Activated CD8-positive, alpha-beta T cell treated with anti-CD3 and anti-CD28 coated beads for 36 hours (primary cell): Measurements from ENCODE around the gene TMEM63B. TPM values are rescaled to one million over a fixed set of nuclear protein-coding genes. Genes with fewer than 3 reads are reported as not detected.

Experiments used
- ATAC-seq: fragments of 200-7000 bp; cut with Tn5 transposase; one replicate; pipeline ENCODE4 v1.10.0; 2021; ENCODE audit warnings: mild to moderate bottlenecking, moderate library complexity
- CTCF ChIA-PET: fragments of 350-600 bp; sonication (Branson Sonifier 250); formaldehyde crosslinking; loops from one replicate; lab custom pipeline; 2021; ENCODE audit warnings: antibody characterized with exemption; lab: Charles Lee
- POLR2A ChIA-PET: fragments of 350-600 bp; sonication (Branson Sonifier 250); formaldehyde crosslinking; loops from one replicate; lab custom pipeline; 2021; ENCODE audit warnings: antibody characterized with exemption; lab: Charles Lee
- DNase-seq: peaks from one replicate; pipeline ENCODE4 v3.0.0-alpha.2; 2020
- H3K27ac Mint-ChIP-seq: one replicate; pipeline ENCODE4 v1.8.0; 2021; ENCODE audit warnings: mild to moderate bottlenecking, mixed read lengths
- H3K27me3 Mint-ChIP-seq: one replicate; pipeline ENCODE4 v1.8.0; 2021; ENCODE audit warnings: mixed read lengths
- H3K36me3 Mint-ChIP-seq: one replicate; pipeline ENCODE4 v1.8.0; 2021; ENCODE audit warnings: low read depth, mixed read lengths
- H3K4me1 Mint-ChIP-seq: one replicate; pipeline ENCODE4 v1.8.0; 2021; ENCODE audit warnings: low read depth, mixed read lengths
- H3K4me3 Mint-ChIP-seq: one replicate; pipeline ENCODE4 v1.8.0; 2021; ENCODE audit warnings: mild to moderate bottlenecking, moderate library complexity, mixed read lengths
- H3K9me3 Mint-ChIP-seq: one replicate; pipeline ENCODE4 v1.8.0; 2021; ENCODE audit warnings: mixed read lengths
- CTCF ChIP-seq: fragments of 200-600 bp; IDR thresholded peaks from one replicate; pipeline ENCODE4 v1.8.0; 2022; ENCODE audit warnings: antibody characterized with exemption, mild to moderate bottlenecking
- intact Hi-C: fragments of 100-400 bp; cut with micrococcal nuclease; formaldehyde crosslinking; loops from one replicate; pipeline ENCODE4 v1.10.0; 2022
- total RNA-seq, 2 experiments: library from RNA; stranded (reverse); gene quantifications; one replicate each; pipeline ENCODE4 v1.2.3, GENCODE V29; 2021

TMEM63B gene
- total RNA-seq, 2 experiments from 2014 or later = 9.1 to 12.9 TPM

- DNase-seq = no peak
- no peak overlapping the region for H3K4me3 Mint-ChIP-seq
- H3K27ac Mint-ChIP-seq = no peak overlapping the region
- TF ChIP-seq CTCF = no peak
- ChIA-PET CTCF (interaction anchor here (0.6 to 1.6 kb wide), 4 partner anchors 31 to 382 kb away, joined by 3 to 4 read pairs (median 3); no protein-coding TSS in a partner anchor), POLR2A (interaction anchor here (0.7 to 1.0 kb wide), 2 partner anchors 63 to 132 kb away, joined by 3 read pairs; no protein-coding TSS in a partner anchor)
- intact Hi-C loops = loop anchor here (10.0 kb wide), 1 partner anchor 129 kb away; no protein-coding TSS in a partner anchor
- H3K9me3 Mint-ChIP-seq = no peaks in the 10 kb centered on the region
- ATAC-seq = no peak
- H3K27me3 Mint-ChIP-seq = no peaks in the 10 kb centered on the region
- H3K4me1 Mint-ChIP-seq = no peaks in the 10 kb centered on the region
- H3K36me3 Mint-ChIP-seq = peaks cover 12% of the 10 kb centered on the region
Measured at GRCh38 chr6:44105993-44106740, 21.2 kb upstream of the TMEM63B start.

- Mint-ChIP-seq H3K27ac (no peak overlapping the region), H3K36me3 (peaks cover 21% of the 10 kb centered on the region)
Measured at GRCh38 chr6:44107017-44107416, 20.3 kb upstream of the TMEM63B start.

GRCh38 chr6:44108471-44108870 is 18.9 kb upstream of the TMEM63B start:
- Mint-ChIP-seq H3K4me3 (no peak overlapping the region), H3K9me3 (no peaks in the 10 kb centered on the region), H3K36me3 (peaks cover 30% of the 10 kb centered on the region), H3K4me1 (no peaks in the 10 kb centered on the region), H3K27ac (no peak overlapping the region), H3K27me3 (no peaks in the 10 kb centered on the region)
- TF ChIP-seq CTCF = no peak
- intact Hi-C loops = loop anchor here (10.0 kb wide), 1 partner anchor 126 kb away; no protein-coding TSS in a partner anchor
- ChIA-PET CTCF (interaction anchor here (1.4 to 1.7 kb wide), 2 partner anchors 9 to 12 kb away, joined by 5 read pairs; no protein-coding TSS in a partner anchor), POLR2A (interaction anchor here (0.5 to 1.3 kb wide), 2 partner anchors 16 to 138 kb away, joined by 3 read pairs; partner anchors contain the start of gene HSP90AB1)
- no peak for DNase-seq
- no peak for ATAC-seq

More at GRCh38 chr6:44107017-44107416, 20.3 kb upstream of the TMEM63B start:
- no peak overlapping the region for H3K4me3 Mint-ChIP-seq
- DNase-seq (no peak), ATAC-seq (no peak)
- intact Hi-C loops = loop anchor here (10.0 kb wide), 1 partner anchor 128 kb away; no protein-coding TSS in a partner anchor
- TF ChIP-seq CTCF = no peak
- POLR2A ChIA-PET = interaction anchor here (1.3 kb wide), 1 partner anchor 15 kb away, joined by 3 read pairs; no protein-coding TSS in a partner anchor
- H3K4me1 Mint-ChIP-seq = no peaks in the 10 kb centered on the region
- no peaks in the 10 kb centered on the region for H3K9me3 Mint-ChIP-seq
- H3K27me3 Mint-ChIP-seq = no peaks in the 10 kb centered on the region
- CTCF ChIA-PET = interaction anchor here (0.6 to 1.0 kb wide), 2 partner anchors 32 to 383 kb away, joined by 3 read pairs; no protein-coding TSS in a partner anchor

GRCh38 chr6:44109212-44109611 is 18.1 kb upstream of the TMEM63B start:
- Mint-ChIP-seq H3K36me3 (peaks cover 31% of the 10 kb centered on the region), H3K27me3 (no peaks in the 10 kb centered on the region), H3K27ac (no peak overlapping the region), H3K4me1 (no peaks in the 10 kb centered on the region), H3K4me3 (no peak overlapping the region), H3K9me3 (no peaks in the 10 kb centered on the region)
- ChIA-PET POLR2A (interaction anchor here (1.0 kb wide), 1 partner anchor 137 kb away, joined by 3 read pairs; the partner anchor contains the start of gene HSP90AB1), CTCF (interaction anchor here (1.7 kb wide), 1 partner anchor 9 kb away, joined by 5 read pairs; no protein-coding TSS in a partner anchor)
- intact Hi-C loops = loop anchor here (10.0 kb wide), 1 partner anchor 126 kb away; no protein-coding TSS in a partner anchor
- TF ChIP-seq CTCF = no peak
- no peak for ATAC-seq
- no peak for DNase-seq
